Measurements from ENCODE around the gene CLCN3. TPM values are rescaled to one million over a fixed set of nuclear protein-coding genes. Genes with fewer than 3 reads are reported as not detected.
"Not testable (repeated sequence)": the region's sequence is repeated elsewhere in the genome, so short reads cannot be mapped to it uniquely, and the experiment has no call there.

The CLCN3 gene
- total RNA-seq, 1 donor from 2014 or later = 58.3 TPM

- no peak for DNase-seq (ENCODE audit: low read depth in 2 of 2)
Measured at GRCh38 chr4:169655401-169655800, 35.0 kb downstream of the CLCN3 start.

- no peak for DNase-seq (ENCODE audit: low read depth in 2 of 2)
Measured at GRCh38 chr4:169657470-169658107, 37.2 kb downstream of the CLCN3 start.

- no peak for DNase-seq (ENCODE audit: low read depth in 2 of 2)
Measured at GRCh38 chr4:169658196-169658595, 37.8 kb downstream of the CLCN3 start.

GRCh38 chr4:169658975-169659715 lies 38.8 kb downstream of the CLCN3 start:
- DNase-seq (ENCODE audit: low read depth in 2 of 2) = no peak

GRCh38 chr4:169659716-169660670 lies 39.6 kb downstream of the CLCN3 start:
- peak; percentile 88 to 99 for DNase-seq (ENCODE audit: low read depth in 2 of 2)

GRCh38 chr4:169660929-169661328 lies 40.6 kb downstream of the CLCN3 start:
- no peak for DNase-seq (ENCODE audit: low read depth in 2 of 2)

GRCh38 chr4:169661761-169662160 lies 41.4 kb downstream of the CLCN3 start:
- no peak for DNase-seq (ENCODE audit: low read depth in 2 of 2)

GRCh38 chr4:169662206-169662605 lies 41.8 kb downstream of the CLCN3 start:
- no peak for DNase-seq (ENCODE audit: low read depth in 2 of 2)

- DNase-seq (ENCODE audit: low read depth in 2 of 2) = no peak
Measured at GRCh38 chr4:169663402-169663801, 43.0 kb downstream of the CLCN3 start.

GRCh38 chr4:169663831-169664230 lies 43.5 kb downstream of the CLCN3 start:
- peak; percentile 77 to 88 for DNase-seq (ENCODE audit: low read depth in 2 of 2)

- peak in 1 of 2 donors; percentile 60 for DNase-seq (ENCODE audit: low read depth in 2 of 2)
Measured at GRCh38 chr4:169664615-169665014, 44.2 kb downstream of the CLCN3 start.

- peak in 1 of 2 donors; percentile 24 for DNase-seq (ENCODE audit: low read depth in 2 of 2)
Measured at GRCh38 chr4:169665046-169665737, 44.8 kb downstream of the CLCN3 start.

GRCh38 chr4:169668069-169668721 lies 47.8 kb downstream of the CLCN3 start:
- no peak for DNase-seq (ENCODE audit: low read depth in 2 of 2)

- no peak for DNase-seq (ENCODE audit: low read depth in 2 of 2)
Measured at GRCh38 chr4:169675825-169676224, 55.4 kb downstream of the CLCN3 start.

GRCh38 chr4:169677150-169677748 lies 56.9 kb downstream of the CLCN3 start:
- no peak for DNase-seq (ENCODE audit: low read depth in 2 of 2)

- not testable (repeated sequence) for DNase-seq (ENCODE audit: low read depth in 2 of 2)
Measured at GRCh38 chr4:169678486-169678885, 58.1 kb downstream of the CLCN3 start.

- DNase-seq (ENCODE audit: low read depth in 2 of 2) = not testable (repeated sequence)
Measured at GRCh38 chr4:169678951-169679591, 58.7 kb downstream of the CLCN3 start.

GRCh38 chr4:169682372-169683047 lies 62.1 kb downstream of the CLCN3 start:
- DNase-seq (ENCODE audit: low read depth in 2 of 2) = no peak

- DNase-seq (ENCODE audit: low read depth in 2 of 2) = no peak
Measured at GRCh38 chr4:169689681-169690080, 69.3 kb downstream of the CLCN3 start.

Data from dermis microvascular lymphatic vessel endothelial cell (primary cell).